Measurements from ENCODE around the gene MACF1. TPM values are rescaled to one million over a fixed set of nuclear protein-coding genes. Genes with fewer than 3 reads are reported as not detected.
A peak's percentile ranks its signal among the peaks of the same experiment; 100 is the strongest.

The MACF1 gene
- total and polyA plus RNA-seq, 9 donors = 198 to 352 (median 263) TPM

DNA sequence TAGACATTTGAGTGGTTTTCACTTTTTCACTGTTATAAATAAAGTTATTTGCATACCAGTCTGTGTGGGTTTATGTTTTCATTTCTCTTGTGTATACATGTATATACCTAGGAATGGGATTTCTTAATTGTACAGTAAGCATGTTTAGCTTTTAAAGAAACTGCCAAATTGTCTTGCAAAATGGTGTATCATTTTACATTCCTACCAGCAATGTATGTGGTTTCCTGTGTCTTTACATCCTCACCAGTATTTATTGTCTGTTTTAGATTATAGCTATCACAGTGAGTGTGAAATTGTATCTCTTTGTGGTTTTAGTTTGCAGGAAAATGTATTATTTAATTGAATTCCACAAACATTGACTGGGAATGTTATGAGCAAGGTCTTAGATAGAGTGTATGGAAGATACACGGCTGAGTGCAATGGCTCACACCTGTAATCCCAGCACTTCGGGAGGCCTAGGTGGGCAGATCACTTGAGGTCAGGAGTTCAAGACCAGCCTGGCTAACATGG is 57.3 kb downstream of the MACF1 start:
- Histone ChIP-seq H3K27me3 (ENCODE audit: control insufficient read depth, insufficient read depth, low read length) (no peaks in the 10 kb centered on the region), H3K27ac (ENCODE audit: low read length) (no peak overlapping the region), H3K4me1 (ENCODE audit: control insufficient read depth, insufficient read depth, low read length) (no peaks in the 10 kb centered on the region), H3K4me3 (ENCODE audit: low read length) (no peak overlapping the region), H3K9me3 (replicated peaks; ENCODE audit: control insufficient read depth, low read depth, low read length) (no peaks in the 10 kb centered on the region), H3K36me3 (ENCODE audit: control insufficient read depth, insufficient read depth, low read length) (peaks cover 22% of the 10 kb centered on the region)
- no CpG with 5 or more reads among the region's 2 CpGs for WGBS (ENCODE audit: insufficient coverage)
- no peak for DNase-seq

- no peak for DNase-seq
- Histone ChIP-seq H3K27me3 (ENCODE audit: control insufficient read depth, insufficient read depth, low read length) (no peaks in the 10 kb centered on the region), H3K27ac (ENCODE audit: low read length) (no peak overlapping the region), H3K4me3 (ENCODE audit: low read length) (no peak overlapping the region), H3K9me3 (replicated peaks; ENCODE audit: control insufficient read depth, low read depth, low read length) (no peaks in the 10 kb centered on the region), H3K36me3 (ENCODE audit: control insufficient read depth, insufficient read depth, low read length) (peaks cover 18% of the 10 kb centered on the region), H3K4me1 (ENCODE audit: control insufficient read depth, insufficient read depth, low read length) (no peaks in the 10 kb centered on the region)
- WGBS (ENCODE audit: insufficient coverage) = 100% methylated on average over 1 of the region's 4 CpGs
Measured at GRCh38 chr1:39262802-39263201, 58.3 kb downstream of the MACF1 start.

GRCh38 chr1:39266269-39266668 is 61.8 kb downstream of the MACF1 start:
- Histone ChIP-seq H3K4me3 (ENCODE audit: low read length) (no peak overlapping the region), H3K4me1 (ENCODE audit: control insufficient read depth, insufficient read depth, low read length) (peaks cover 28% of the 10 kb centered on the region), H3K9me3 (replicated peaks; ENCODE audit: control insufficient read depth, low read depth, low read length) (no peaks in the 10 kb centered on the region), H3K36me3 (ENCODE audit: control insufficient read depth, insufficient read depth, low read length) (peaks cover 7% of the 10 kb centered on the region), H3K27me3 (ENCODE audit: control insufficient read depth, insufficient read depth, low read length) (no peaks in the 10 kb centered on the region), H3K27ac (ENCODE audit: low read length) (no peak overlapping the region)
- peak; percentile 42 for DNase-seq
- 0% methylated on average over 1 of the region's 1 CpG for WGBS (ENCODE audit: insufficient coverage)

GRCh38 chr1:39266792-39267191 is 62.3 kb downstream of the MACF1 start:
- WGBS (ENCODE audit: insufficient coverage) = no CpG with 5 or more reads among the region's 1 CpG
- Histone ChIP-seq H3K36me3 (ENCODE audit: control insufficient read depth, insufficient read depth, low read length) (peaks cover 7% of the 10 kb centered on the region), H3K27me3 (ENCODE audit: control insufficient read depth, insufficient read depth, low read length) (no peaks in the 10 kb centered on the region), H3K9me3 (replicated peaks; ENCODE audit: control insufficient read depth, low read depth, low read length) (no peaks in the 10 kb centered on the region), H3K4me3 (ENCODE audit: low read length) (no peak overlapping the region), H3K4me1 (ENCODE audit: control insufficient read depth, insufficient read depth, low read length) (peaks cover 30% of the 10 kb centered on the region), H3K27ac (ENCODE audit: low read length) (no peak overlapping the region)
- no peak for DNase-seq

DNA sequence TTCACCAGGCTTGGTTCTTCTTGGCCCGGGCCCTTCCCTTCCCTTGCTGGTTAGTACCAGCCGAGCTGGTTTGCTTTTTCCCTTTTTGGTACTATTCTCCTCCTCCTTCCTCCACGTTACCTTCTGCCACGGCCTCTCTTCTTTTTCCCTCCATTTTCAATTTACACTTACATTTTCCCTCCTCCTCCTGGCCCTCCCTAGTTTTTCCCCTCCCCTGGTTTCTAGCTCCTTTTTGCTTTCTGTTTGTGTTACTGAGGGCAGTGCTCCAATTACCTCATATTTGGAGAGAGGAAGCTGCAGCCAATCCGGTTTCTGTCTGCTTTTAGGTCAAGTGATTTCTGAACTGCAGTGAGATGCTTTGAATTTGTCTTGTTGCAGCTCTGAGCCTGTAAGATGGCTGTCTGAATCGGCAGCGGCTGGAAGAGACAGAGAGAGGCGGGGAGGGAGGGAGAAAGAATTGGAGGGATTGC is 63.7 kb downstream of the MACF1 start:
- peaks cover 42% of the 10 kb centered on the region for H3K4me1 ChIP-seq (ENCODE audit: control insufficient read depth, insufficient read depth, low read length)
- H3K27me3 ChIP-seq (ENCODE audit: control insufficient read depth, insufficient read depth, low read length) = no peaks in the 10 kb centered on the region
- peak overlapping the region; percentile 30 for H3K4me3 ChIP-seq (ENCODE audit: low read length)
- peaks cover 7% of the 10 kb centered on the region for H3K36me3 ChIP-seq (ENCODE audit: control insufficient read depth, insufficient read depth, low read length)
- no peaks in the 10 kb centered on the region for H3K9me3 ChIP-seq (replicated peaks; ENCODE audit: control insufficient read depth, low read depth, low read length)
- peak overlapping the region; percentile 93 for H3K27ac ChIP-seq (ENCODE audit: low read length)
- WGBS (ENCODE audit: insufficient coverage) = 15% methylated on average over 7 of the region's 8 CpGs
- peak; percentile 98 for DNase-seq

GRCh38 chr1:39268906-39269305 is 64.4 kb downstream of the MACF1 start:
- peaks cover 43% of the 10 kb centered on the region for H3K4me1 ChIP-seq (ENCODE audit: control insufficient read depth, insufficient read depth, low read length)
- DNase-seq = peak; percentile 31

GRCh38 chr1:39269349-39269748 is 64.9 kb downstream of the MACF1 start:
- DNase-seq = no peak
- Histone ChIP-seq H3K27me3 (ENCODE audit: control insufficient read depth, insufficient read depth, low read length) (no peaks in the 10 kb centered on the region), H3K36me3 (ENCODE audit: control insufficient read depth, insufficient read depth, low read length) (peaks cover 7% of the 10 kb centered on the region), H3K27ac (ENCODE audit: low read length) (peak overlapping the region; percentile 93), H3K9me3 (replicated peaks; ENCODE audit: control insufficient read depth, low read depth, low read length) (no peaks in the 10 kb centered on the region), H3K4me1 (ENCODE audit: control insufficient read depth, insufficient read depth, low read length) (peaks cover 43% of the 10 kb centered on the region), H3K4me3 (ENCODE audit: low read length) (peak overlapping the region; percentile 20)
- no CpG with 5 or more reads among the region's 2 CpGs for WGBS (ENCODE audit: insufficient coverage)

More at GRCh38 chr1:39268906-39269305, 64.4 kb downstream of the MACF1 start:
- Histone ChIP-seq H3K9me3 (replicated peaks; ENCODE audit: control insufficient read depth, low read depth, low read length) (no peaks in the 10 kb centered on the region), H3K36me3 (ENCODE audit: control insufficient read depth, insufficient read depth, low read length) (peaks cover 7% of the 10 kb centered on the region), H3K4me3 (ENCODE audit: low read length) (peak overlapping the region; percentile 30), H3K27me3 (ENCODE audit: control insufficient read depth, insufficient read depth, low read length) (no peaks in the 10 kb centered on the region), H3K27ac (ENCODE audit: low read length) (peak overlapping the region; percentile 93)
- WGBS (ENCODE audit: insufficient coverage) = 21% methylated on average over 6 of the region's 8 CpGs

DNA sequence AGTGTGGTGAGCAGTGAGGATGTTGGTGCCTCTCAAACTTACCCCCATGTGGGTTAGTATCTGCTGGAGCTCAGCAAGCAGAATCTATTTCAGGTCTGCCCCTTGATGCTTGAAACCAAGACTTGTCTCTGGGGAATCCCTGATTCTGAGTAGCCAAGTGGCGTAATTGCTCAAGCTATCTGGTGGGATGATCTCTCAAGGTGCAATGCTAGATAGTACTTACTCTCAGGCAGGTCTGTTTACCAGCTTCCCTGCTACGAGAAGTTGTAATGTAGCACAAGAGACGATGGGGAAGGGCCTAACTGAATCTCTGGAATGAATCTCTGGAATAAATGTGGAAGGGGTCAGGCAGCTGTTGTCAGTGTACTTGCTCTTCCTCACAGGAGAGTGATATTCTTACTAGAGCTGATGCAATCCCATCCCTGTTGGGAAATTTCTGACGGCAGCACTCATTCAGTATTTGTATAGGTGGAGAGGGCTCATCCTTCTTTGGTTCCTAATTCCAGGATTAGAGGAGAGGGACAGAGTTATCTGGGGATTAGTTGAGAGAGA is 65.4 kb downstream of the MACF1 start:
- 6% methylated on average over 3 of the region's 4 CpGs for WGBS (ENCODE audit: insufficient coverage)
- Histone ChIP-seq H3K4me1 (ENCODE audit: control insufficient read depth, insufficient read depth, low read length) (peaks cover 43% of the 10 kb centered on the region), H3K4me3 (ENCODE audit: low read length) (peak overlapping the region; percentile 20), H3K36me3 (ENCODE audit: control insufficient read depth, insufficient read depth, low read length) (peaks cover 7% of the 10 kb centered on the region), H3K9me3 (replicated peaks; ENCODE audit: control insufficient read depth, low read depth, low read length) (no peaks in the 10 kb centered on the region), H3K27ac (ENCODE audit: low read length) (peak overlapping the region; percentile 93), H3K27me3 (ENCODE audit: control insufficient read depth, insufficient read depth, low read length) (no peaks in the 10 kb centered on the region)
- DNase-seq = peak; percentile 84

DNA sequence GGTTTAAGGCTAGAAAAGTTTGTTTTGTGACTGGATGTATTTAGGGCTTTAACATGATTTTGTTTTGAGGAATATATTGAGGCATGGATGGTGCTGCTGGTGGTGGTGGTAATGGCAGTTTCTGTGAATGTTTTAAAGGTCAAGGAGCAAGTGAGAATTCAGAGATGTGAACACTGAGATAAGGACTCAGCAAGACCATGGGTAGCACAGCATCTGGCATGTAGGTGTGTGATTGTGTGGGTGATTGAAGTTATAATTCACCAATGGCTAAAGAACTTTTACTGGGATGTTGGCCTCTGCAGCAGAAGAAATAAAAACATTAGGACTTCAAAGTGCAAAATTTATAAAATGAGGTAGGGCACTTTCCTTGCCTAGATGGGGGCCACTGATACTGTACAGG is 65.9 kb downstream of the MACF1 start:
- peak overlapping the region; percentile 93 for H3K27ac ChIP-seq (ENCODE audit: low read length)
- no peak for DNase-seq
- no peaks in the 10 kb centered on the region for H3K9me3 ChIP-seq (replicated peaks; ENCODE audit: control insufficient read depth, low read depth, low read length)
- H3K27me3 ChIP-seq (ENCODE audit: control insufficient read depth, insufficient read depth, low read length) = no peaks in the 10 kb centered on the region
- peaks cover 9% of the 10 kb centered on the region for H3K36me3 ChIP-seq (ENCODE audit: control insufficient read depth, insufficient read depth, low read length)
- peak overlapping the region; percentile 20 for H3K4me3 ChIP-seq (ENCODE audit: low read length)
- peaks cover 43% of the 10 kb centered on the region for H3K4me1 ChIP-seq (ENCODE audit: control insufficient read depth, insufficient read depth, low read length)

DNA sequence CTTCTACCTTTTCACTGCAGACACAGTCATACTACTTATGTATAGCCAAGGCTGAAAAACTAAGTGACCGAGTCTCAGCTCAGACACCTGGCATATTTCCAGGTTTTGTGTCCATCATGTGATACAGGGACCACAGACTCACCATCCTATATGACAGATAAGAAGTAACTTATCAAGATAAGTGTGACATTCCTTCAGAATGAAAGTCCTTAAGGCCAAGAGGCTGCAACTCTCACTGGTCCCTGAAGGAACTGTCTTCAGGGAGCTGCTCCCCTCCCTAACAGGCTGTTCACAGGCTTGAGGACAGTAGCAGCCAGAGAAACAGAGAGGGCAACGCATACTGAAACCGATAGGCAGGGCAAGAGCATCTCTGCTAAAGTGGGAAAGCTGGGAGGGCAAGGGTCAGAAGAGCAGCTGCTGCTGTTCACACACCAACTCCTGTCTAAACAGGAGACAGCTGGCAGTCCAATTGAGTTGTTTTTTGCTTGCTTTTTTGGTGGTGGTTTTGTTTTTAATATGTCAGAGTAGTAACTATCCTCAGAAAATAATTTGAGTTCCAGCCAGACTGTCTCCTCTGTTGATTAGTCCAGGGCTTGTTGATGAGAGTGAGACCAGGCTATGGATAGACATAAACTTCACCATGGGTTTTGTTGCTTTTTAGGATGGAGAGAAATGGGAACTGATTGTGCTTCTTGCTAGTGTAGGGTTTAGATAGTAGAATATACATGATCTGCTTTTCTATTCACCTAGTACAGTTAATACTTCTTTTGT is 67.7 kb downstream of the MACF1 start:
- WGBS (ENCODE audit: insufficient coverage) = no CpG with 5 or more reads among the region's 3 CpGs
- no peak overlapping the region for H3K4me3 ChIP-seq (ENCODE audit: low read length)
- H3K36me3 ChIP-seq (ENCODE audit: control insufficient read depth, insufficient read depth, low read length) = peaks cover 12% of the 10 kb centered on the region
- no peaks in the 10 kb centered on the region for H3K27me3 ChIP-seq (ENCODE audit: control insufficient read depth, insufficient read depth, low read length)
- DNase-seq = peak; percentile 75
- H3K9me3 ChIP-seq (replicated peaks; ENCODE audit: control insufficient read depth, low read depth, low read length) = no peaks in the 10 kb centered on the region
- peaks cover 43% of the 10 kb centered on the region for H3K4me1 ChIP-seq (ENCODE audit: control insufficient read depth, insufficient read depth, low read length)
- H3K27ac ChIP-seq (ENCODE audit: low read length) = peak overlapping the region; percentile 84
